ENCODE results near the gene STK40.

Gene STK40

GRCh38 chr1:36392836-36393235 is 7.1 kb upstream of the STK40 start:
- DNase-seq (ENCODE audit: low read depth) = no peak
- H3K4me3 ChIP-seq (ENCODE audit: control insufficient read depth, low read depth, low read length) = no peak overlapping the region
- TF ChIP-seq, protein P1, sequence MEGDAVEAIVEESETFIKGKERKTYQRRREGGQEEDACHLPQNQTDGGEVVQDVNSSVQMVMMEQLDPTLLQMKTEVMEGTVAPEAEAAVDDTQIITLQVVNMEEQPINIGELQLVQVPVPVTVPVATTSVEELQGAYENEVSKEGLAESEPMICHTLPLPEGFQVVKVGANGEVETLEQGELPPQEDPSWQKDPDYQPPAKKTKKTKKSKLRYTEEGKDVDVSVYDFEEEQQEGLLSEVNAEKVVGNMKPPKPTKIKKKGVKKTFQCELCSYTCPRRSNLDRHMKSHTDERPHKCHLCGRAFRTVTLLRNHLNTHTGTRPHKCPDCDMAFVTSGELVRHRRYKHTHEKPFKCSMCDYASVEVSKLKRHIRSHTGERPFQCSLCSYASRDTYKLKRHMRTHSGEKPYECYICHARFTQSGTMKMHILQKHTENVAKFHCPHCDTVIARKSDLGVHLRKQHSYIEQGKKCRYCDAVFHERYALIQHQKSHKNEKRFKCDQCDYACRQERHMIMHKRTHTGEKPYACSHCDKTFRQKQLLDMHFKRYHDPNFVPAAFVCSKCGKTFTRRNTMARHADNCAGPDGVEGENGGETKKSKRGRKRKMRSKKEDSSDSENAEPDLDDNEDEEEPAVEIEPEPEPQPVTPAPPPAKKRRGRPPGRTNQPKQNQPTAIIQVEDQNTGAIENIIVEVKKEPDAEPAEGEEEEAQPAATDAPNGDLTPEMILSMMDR (IDR thresholded peaks at IDR 0.05; ENCODE audit: control insufficient read depth, insufficient read depth, low read depth, low read length, missing control alignments) = no peak

DNA sequence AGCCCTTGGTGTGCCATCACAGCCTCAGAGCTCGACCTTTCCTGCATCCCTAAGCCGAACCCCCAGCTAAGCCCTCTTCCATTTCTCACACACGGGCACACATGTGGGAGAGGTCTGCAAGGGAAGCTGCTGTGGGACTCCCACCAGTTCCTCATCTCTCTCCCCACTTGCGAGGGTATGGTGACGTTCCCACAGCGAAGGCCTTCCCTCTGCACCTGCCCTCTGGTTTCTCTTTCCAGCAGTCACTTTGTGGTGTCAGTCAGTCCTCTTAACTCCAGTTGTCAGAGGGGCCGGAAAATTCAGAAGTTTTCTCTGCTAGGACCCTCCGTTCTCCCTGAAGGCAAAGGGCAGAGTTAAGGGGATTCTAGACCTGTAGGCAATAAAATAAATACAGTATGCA is 5.5 kb upstream of the STK40 start:
- no peak for DNase-seq (ENCODE audit: low read depth)
- TF ChIP-seq, protein P1 (IDR thresholded peaks at IDR 0.05; ENCODE audit: control insufficient read depth, insufficient read depth, low read depth, low read length, missing control alignments) = no peak
- no peak overlapping the region for H3K4me3 ChIP-seq (ENCODE audit: control insufficient read depth, low read depth, low read length)

DNA sequence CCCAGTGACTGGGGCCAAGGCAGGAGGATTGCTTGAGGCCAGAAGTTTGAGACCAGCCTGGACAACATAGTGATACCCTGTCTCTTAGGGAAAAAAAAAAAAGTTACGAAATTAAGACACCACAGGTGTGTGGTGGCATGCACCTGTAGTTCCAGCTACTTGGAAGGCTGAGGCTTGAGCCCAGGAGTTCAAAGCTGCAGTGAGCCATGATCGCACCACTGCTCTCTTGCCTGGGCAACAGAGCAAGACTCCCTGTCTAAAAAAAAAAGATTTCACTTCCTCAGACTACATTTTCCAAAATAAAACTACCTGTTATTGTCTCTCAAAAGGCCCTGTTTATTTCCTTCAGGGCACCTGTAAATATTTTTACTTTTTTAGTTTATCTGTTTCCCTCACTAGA is 4.7 kb upstream of the STK40 start:
- no peak overlapping the region for H3K4me3 ChIP-seq (ENCODE audit: control insufficient read depth, low read depth, low read length)
- TF ChIP-seq, protein P1 (IDR thresholded peaks at IDR 0.05; ENCODE audit: control insufficient read depth, insufficient read depth, low read depth, low read length, missing control alignments) = no peak
- no peak for DNase-seq (ENCODE audit: low read depth)

DNA sequence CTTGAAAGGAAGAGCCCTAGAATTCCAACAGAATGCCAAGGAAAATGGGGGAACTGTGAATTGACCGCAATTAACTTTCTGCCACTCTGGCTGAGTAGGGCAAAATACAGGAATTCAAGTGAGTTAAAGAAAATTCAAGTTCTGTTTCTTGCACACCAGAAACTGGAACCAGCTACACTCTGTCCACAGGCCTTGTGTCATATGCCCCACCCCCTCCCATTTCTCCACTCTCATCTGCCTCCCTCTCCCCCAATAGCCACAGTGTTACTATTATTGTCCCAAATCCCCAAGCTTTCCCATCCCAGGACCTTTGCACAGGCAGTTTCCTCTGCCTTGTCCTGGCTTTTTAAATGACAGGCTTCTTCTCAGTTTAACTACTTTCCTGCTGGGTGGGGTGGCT is 4.3 kb upstream of the STK40 start:
- no peak for DNase-seq (ENCODE audit: low read depth)
- TF ChIP-seq, protein P1 (IDR thresholded peaks at IDR 0.05; ENCODE audit: control insufficient read depth, insufficient read depth, low read depth, low read length, missing control alignments) = no peak
- no peak overlapping the region for H3K4me3 ChIP-seq (ENCODE audit: control insufficient read depth, low read depth, low read length)

GRCh38 chr1:36389261-36389660 is 3.5 kb upstream of the STK40 start:
- no peak for DNase-seq (ENCODE audit: low read depth)
- TF ChIP-seq, protein P1 (IDR thresholded peaks at IDR 0.05; ENCODE audit: control insufficient read depth, insufficient read depth, low read depth, low read length, missing control alignments) = no peak
- no peak overlapping the region for H3K4me3 ChIP-seq (ENCODE audit: control insufficient read depth, low read depth, low read length)

DNA sequence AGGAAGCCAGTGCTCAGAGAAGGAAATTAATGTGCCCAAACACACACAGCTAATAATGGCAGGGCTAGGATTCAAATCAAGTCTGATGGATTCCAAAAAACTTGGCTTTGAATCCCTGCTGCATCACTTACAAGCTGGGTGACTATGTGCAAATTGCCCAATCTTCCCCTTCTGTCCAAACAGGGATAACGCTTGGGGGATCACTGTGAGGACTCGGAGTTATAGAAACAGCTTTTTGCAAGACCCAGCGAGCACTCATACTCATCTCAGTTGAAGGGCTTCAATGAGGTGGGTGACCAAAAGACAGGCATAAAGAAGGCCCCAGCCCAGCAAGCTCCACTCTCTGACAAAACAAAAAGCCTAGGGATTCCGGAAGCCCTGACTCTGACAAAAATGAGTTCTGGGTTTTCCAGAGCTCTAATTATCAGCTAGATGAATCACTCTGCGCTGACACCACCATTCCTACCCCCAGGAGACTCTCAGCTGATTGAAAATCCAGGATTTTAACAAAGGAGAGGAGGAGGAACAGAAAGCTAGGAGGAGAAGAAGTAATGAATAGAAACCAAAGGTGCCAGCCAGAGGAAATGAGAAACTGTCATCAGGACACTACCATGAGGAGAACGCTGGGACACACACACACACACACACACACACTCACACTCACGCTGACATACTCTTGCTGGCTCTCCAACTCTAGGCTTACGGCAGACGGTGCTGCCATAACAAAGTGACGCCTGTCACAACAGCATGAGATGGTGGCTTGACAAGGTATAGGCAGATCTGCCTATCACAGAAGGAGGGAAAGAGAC is 1.6 kb upstream of the STK40 start:
- peak; percentile 80 for DNase-seq (ENCODE audit: low read depth)
- TF ChIP-seq, protein P1 (IDR thresholded peaks at IDR 0.05; ENCODE audit: control insufficient read depth, insufficient read depth, low read depth, low read length, missing control alignments) = peak; percentile 11
- peak overlapping the region; percentile 29; the same call in 1 of the 2 replicates for H3K4me3 ChIP-seq (ENCODE audit: control insufficient read depth, low read depth, low read length)
